B cell (primary cell): ENCODE measurements around the gene AMMECR1. TPM values are rescaled to one million over a fixed set of nuclear protein-coding genes. Genes with fewer than 3 reads are reported as not detected.

Source experiments
- ATAC-seq: fragments of 200-7000 bp; cut with Tn5 transposase; one replicate; pipeline ENCODE4 v1.10.0; 2021; ENCODE audit warnings: low read depth, mild to moderate bottlenecking, moderate number of reproducible peaks, moderate library complexity
- CTCF ChIA-PET: fragments of 350-600 bp; sonication (Branson Sonifier 250); formaldehyde crosslinking; loops from one replicate; lab custom pipeline; 2021; ENCODE audit warnings: antibody characterized with exemption, inconsistent platforms; lab: Charles Lee
- POLR2A ChIA-PET: fragments of 350-600 bp; sonication (Branson Sonifier 250); formaldehyde crosslinking; loops from one replicate; lab custom pipeline; 2021; ENCODE audit warnings: antibody characterized with exemption; lab: Charles Lee
- DNase-seq: peaks from one replicate; pipeline ENCODE4 v3.0.0; 2013
- H2AFZ ChIP-seq: 2 replicates; pipeline ENCODE4 v1.6.1; 2012; ENCODE audit warnings: mild to moderate bottlenecking, low read depth, low read length; ENCODE audit not compliant: insufficient read depth, poor library complexity, severe bottlenecking
- H3K27ac ChIP-seq, 2 donors: 1 replicate in 1 of 2; 2 replicates in 1 of 2; pipeline ENCODE4 v1.5.1; 2012 to 2013; ENCODE audit warnings: low read length in 2 of 2, mild to moderate bottlenecking in 2 of 2, moderate library complexity in 1 of 2
- H3K27me3 ChIP-seq, 4 experiments: fragments of 200-600 bp in 1 of 4; sonication (generic) in 1 of 4; replicated peaks in 1 of 4; 1 replicate in 2 of 4; 2 replicates in 2 of 4; pipeline versions ENCODE4 v1.6.1 to v1.7.0; 2013 to 2016; ENCODE audit warnings: low read length in 3 of 4, mild to moderate bottlenecking in 2 of 4, mixed read lengths in 1 of 4, moderate library complexity in 1 of 4; ENCODE audit not compliant: insufficient read depth in 4 of 4, control insufficient read depth in 3 of 4; ENCODE audit errors: control extremely low read depth in 1 of 4
- H3K36me3 ChIP-seq, 2 experiments: replicated peaks in 1 of 2; 1 replicate in 1 of 2; 2 replicates in 1 of 2; pipeline versions ENCODE4 v1.6.1 to v1.7.1; 2013; ENCODE audit warnings: low read length in 1 of 2; ENCODE audit not compliant: insufficient read depth in 2 of 2, control insufficient read depth in 1 of 2; ENCODE audit errors: control extremely low read depth in 1 of 2, extremely low read depth in 1 of 2
- H3K4me1 ChIP-seq, 2 donors: fragments of 200-600 bp in 1 of 2; sonication (generic) in 1 of 2; 1 replicate in 1 of 2; 2 replicates in 1 of 2; pipeline versions ENCODE4 v1.5.1 to v1.6.1; 2013 to 2017; ENCODE audit warnings: low read length in 2 of 2; ENCODE audit not compliant: control insufficient read depth in 2 of 2, insufficient read depth in 2 of 2
- H3K4me2 ChIP-seq: replicated peaks from 2 replicates; pipeline ENCODE3; 2012; ENCODE audit warnings: mild to moderate bottlenecking, low read depth, low read length; ENCODE audit not compliant: poor library complexity, severe bottlenecking
- H3K4me3 ChIP-seq, 5 experiments: fragments of 200-600 bp in 1 of 5; sonication (generic) in 1 of 5; 1 replicate in 3 of 5; 2 replicates in 2 of 5; pipeline versions ENCODE4 v1.5.1 to v1.7.0; 2011 to 2016; ENCODE audit warnings: low read length in 4 of 5, mild to moderate bottlenecking in 4 of 5, low read depth in 2 of 5, control low read depth in 1 of 5, moderate library complexity in 1 of 5; ENCODE audit not compliant: insufficient read depth in 1 of 5; ENCODE audit errors: control extremely low read depth in 1 of 5, extremely low read depth in 1 of 5
- H3K79me2 ChIP-seq: fragments of 200-600 bp; sonication (generic); one replicate; pipeline ENCODE4 v1.6.0; 2016; ENCODE audit warnings: low read length; ENCODE audit not compliant: control insufficient read depth, insufficient read depth
- H3K9ac ChIP-seq: fragments of 200-600 bp; sonication (generic); 2 replicates; pipeline ENCODE4 v1.6.1; 2017; ENCODE audit warnings: mild to moderate bottlenecking, low read length, moderate library complexity
- H3K9me3 ChIP-seq, 3 donors: one replicate each; pipeline versions ENCODE4 v1.6.1 to v1.7.1; 2013; ENCODE audit warnings: low read length in 2 of 3; ENCODE audit not compliant: control insufficient read depth in 2 of 3, insufficient read depth in 1 of 3; ENCODE audit errors: control extremely low read depth in 1 of 3
- H4K20me1 ChIP-seq: 2 replicates; pipeline ENCODE4 v1.6.0; 2012; ENCODE audit warnings: mild to moderate bottlenecking, low read length; ENCODE audit not compliant: insufficient read depth, control insufficient read depth, poor library complexity, severe bottlenecking
- H3K27ac Mint-ChIP-seq: one replicate; pipeline ENCODE4 v1.8.0; 2021; ENCODE audit warnings: mixed read lengths
- H3K27me3 Mint-ChIP-seq: one replicate; pipeline ENCODE4 v1.8.0; 2021; ENCODE audit warnings: mixed read lengths
- H3K4me1 Mint-ChIP-seq: one replicate; pipeline ENCODE4 v1.8.0; 2021; ENCODE audit warnings: mixed read lengths
- H3K4me3 Mint-ChIP-seq: one replicate; pipeline ENCODE4 v1.8.0; 2021; ENCODE audit warnings: mixed read lengths
- H3K9me3 Mint-ChIP-seq: one replicate; pipeline ENCODE4 v1.8.0; 2022; ENCODE audit warnings: mixed read lengths; ENCODE audit not compliant: insufficient read depth
- CTCF ChIP-seq: fragments of 200-600 bp; IDR thresholded peaks from one replicate; pipeline ENCODE4 v1.8.0; 2022; ENCODE audit warnings: antibody characterized with exemption, mild to moderate bottlenecking
- EZH2 ChIP-seq: IDR thresholded peaks from 2 replicates; pipeline ENCODE4 v1.6.1; 2012; ENCODE audit warnings: borderline replicate concordance, low read depth, mild to moderate bottlenecking, moderate library complexity, low read length; ENCODE audit not compliant: insufficient read depth, poor library complexity, severe bottlenecking
- WGBS: methylation state at CpG from one replicate; pipeline ENCODE4 v1.1.5; 2013; ENCODE audit warnings: missing lambda C conversion rate; ENCODE audit not compliant: insufficient coverage; 5-methylcytosine and 5-hydroxymethylcytosine counted together
- intact Hi-C: fragments of 100-400 bp; cut with micrococcal nuclease; formaldehyde crosslinking; loops from one replicate; pipeline ENCODE4 v1.10.0; 2022
- polyA plus RNA-seq: library from polyadenylated mRNA; depleted of rRNA; stranded (reverse); fragments of >200 nt; gene quantifications from 2 replicates; pipeline ENCODE4 v1.2.3, GENCODE V29; 2012
- total RNA-seq, 2 donors: library from RNA; stranded (reverse); fragments of 120-200 nt in 1 of 2; gene quantifications; 1 replicate in 1 of 2; 2 replicates in 1 of 2; pipeline versions ENCODE4 v1.2.3 to v1.2.4, GENCODE V29; 2013 to 2022

AMMECR1 gene
- total and polyA plus RNA-seq, 2 donors (not counting 1 experiment from before 2014, with no cell fraction given): 5.7 to 12.7 TPM

DNA sequence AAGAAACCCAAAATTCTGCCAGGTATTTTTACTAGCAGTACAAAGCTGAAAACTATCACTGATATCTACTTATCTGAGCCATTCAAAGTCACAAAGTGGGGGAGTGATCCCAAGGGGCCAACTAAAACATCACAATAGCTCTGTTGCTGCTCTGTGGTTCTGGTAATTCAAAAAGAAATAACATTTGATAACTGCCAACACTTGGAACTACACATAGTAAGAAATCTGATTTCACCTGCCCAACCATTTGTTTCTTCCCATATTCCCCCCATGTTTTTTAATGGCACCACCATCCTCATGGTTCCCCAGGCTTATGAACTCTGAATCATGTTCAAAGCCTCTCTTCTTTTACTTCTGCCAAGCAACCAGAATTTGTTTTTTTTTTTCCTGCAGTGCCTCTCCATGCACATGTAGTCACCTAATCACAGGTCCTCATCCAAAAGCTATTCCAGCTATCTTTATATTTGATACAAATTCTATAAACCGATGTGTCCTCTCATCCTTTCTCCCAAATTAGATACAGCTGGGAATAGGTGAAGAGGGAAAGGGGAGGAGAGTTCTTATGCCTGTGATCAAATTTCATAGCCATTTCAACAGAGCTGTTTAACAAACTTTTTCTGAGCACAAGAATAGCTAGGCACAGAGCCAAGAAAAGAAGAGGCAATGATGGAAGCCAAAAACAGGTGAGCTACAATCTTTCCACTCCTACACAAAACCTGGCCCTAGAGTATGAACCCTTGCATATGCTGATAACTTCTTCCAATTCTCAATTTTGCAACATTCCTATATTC, 7.7 kb downstream of the AMMECR1 start:
- intact Hi-C loops: no loop called here
- no peak overlapping the region for H3K4me2 ChIP-seq
- H3K79me2 ChIP-seq: peaks cover 72% of the 10 kb centered on the region
- Mint-ChIP-seq H3K4me1 (peaks cover 39% of the 10 kb centered on the region), H3K27me3 (no peaks in the 10 kb centered on the region), H3K4me3 (no peak overlapping the region), H3K9me3 (no peaks in the 10 kb centered on the region), H3K27ac (no peak overlapping the region)
- peaks cover 13 to 20% of the 10 kb centered on the region in 2 donors for H3K4me1 ChIP-seq
- ChIA-PET POLR2A (no interaction called here), CTCF (no interaction called here)
- H2AFZ ChIP-seq: no peak overlapping the region
- H3K27ac ChIP-seq: no peak overlapping the region
- H3K4me3 ChIP-seq: no peak overlapping the region
- no peaks in the 10 kb centered on the region for H3K27me3 ChIP-seq
- DNase-seq (no peak), ATAC-seq (no peak)
- no CpG with 5 or more reads among the region's 1 CpG for WGBS
- no peak overlapping the region for H3K9ac ChIP-seq
- H3K9me3 ChIP-seq: no peaks in the 10 kb centered on the region
- H3K36me3 ChIP-seq: no peaks in the 10 kb centered on the region
- no peaks in the 10 kb centered on the region for H4K20me1 ChIP-seq
- TF ChIP-seq EZH2 (no peak), CTCF (no peak)

GRCh38 chrX:110308220-110308619, 9.7 kb downstream of the AMMECR1 start:
- TF ChIP-seq EZH2 (no peak), CTCF (no peak)
- intact Hi-C loops: no loop called here
- Mint-ChIP-seq H3K4me3 (no peak overlapping the region), H3K4me1 (peaks cover 35% of the 10 kb centered on the region), H3K27me3 (no peaks in the 10 kb centered on the region), H3K27ac (no peak overlapping the region), H3K9me3 (no peaks in the 10 kb centered on the region)
- H3K4me1 ChIP-seq: peaks cover 13 to 18% of the 10 kb centered on the region in 2 donors
- H3K27me3 ChIP-seq: no peaks in the 10 kb centered on the region
- no CpG with 5 or more reads among the region's 2 CpGs for WGBS
- no peak overlapping the region for H3K4me2 ChIP-seq
- no peak for ATAC-seq
- no peak overlapping the region for H3K9ac ChIP-seq
- H3K9me3 ChIP-seq: no peaks in the 10 kb centered on the region
- H3K79me2 ChIP-seq: peaks cover 57% of the 10 kb centered on the region
- no peak overlapping the region for H2AFZ ChIP-seq
- H3K27ac ChIP-seq: no peak overlapping the region
- ChIA-PET POLR2A (no interaction called here), CTCF (no interaction called here)
- H3K4me3 ChIP-seq: no peak overlapping the region
- H4K20me1 ChIP-seq: no peaks in the 10 kb centered on the region
- no peaks in the 10 kb centered on the region for H3K36me3 ChIP-seq
- no peak for DNase-seq
